K562 (cell line): Measurements from ENCODE around the gene HEXIM2. TPM values are rescaled to one million over a fixed set of nuclear protein-coding genes. Genes with fewer than 3 reads are reported as not detected.

Experiments used
- FOXA3 ChIP-seq, 2 experiments: fragments of 450-650 bp in 1 of 2; sonication (generic) in 1 of 2; formaldehyde crosslinking; IDR thresholded peaks in 1 of 2; conservative IDR thresholded peaks in 1 of 2; 2 replicates each; pipeline versions ENCODE4 v1.4.0 to v1.8.0; 2020 to 2022; ENCODE audit warnings: mild to moderate bottlenecking in 2 of 2, missing genetic modification reagents in 1 of 2
- MCM3 ChIP-seq: fragments of 450-650 bp; IDR thresholded peaks from 2 replicates; pipeline ENCODE4 v1.6.1; 2016
- NCOA6 ChIP-seq: fragments of 450-650 bp; IDR thresholded peaks from 2 replicates; pipeline ENCODE4 v1.6.1; 2017; ENCODE audit warnings: mild to moderate bottlenecking
- PTRF ChIP-seq: fragments of 450-650 bp; IDR thresholded peaks from 2 replicates; pipeline ENCODE4 v1.6.1; 2016; ENCODE audit warnings: mild to moderate bottlenecking, missing genetic modification characterization, missing compliant biosample characterization
- RBFOX2 ChIP-seq: fragments of 200-400 bp; formaldehyde crosslinking; IDR thresholded peaks from 2 replicates; pipeline ENCODE4 v1.6.1; 2017; ENCODE audit warnings: low read depth, mild to moderate bottlenecking, low read length, moderate library complexity
- SPI1 ChIP-seq: IDR thresholded peaks from 2 replicates; pipeline ENCODE4 v1.6.1; 2011; ENCODE audit warnings: low read depth, low read length, control low read depth, borderline replicate concordance
- ZNF644 ChIP-seq: fragments of 200-800 bp; sonication (Bioruptor generic); IDR thresholded peaks from 2 replicates; pipeline ENCODE4 v1.6.1; 2016; ENCODE audit warnings: low read depth, missing genetic modification characterization, missing compliant biosample characterization
- polyA plus RNA-seq, 8 experiments: library from polyadenylated mRNA; depleted of rRNA in 4 of 8; stranded (reverse) in 5 of 8; unstranded in 3 of 8; fragments of >200 nt; fragmentation: Nextera tagmentation in 2 of 8; fragmentation: Illumina TruSeq in 1 of 8; extraction: Ambion mirVana in 2 of 8; extraction: Trizol in 1 of 8; gene quantifications; 2 replicates each; pipeline versions ENCODE4 v1.2.1 to v1.2.3, GENCODE V29; 2011 to 2014; ENCODE audit warnings: inconsistent platforms in 1 of 8, missing spikeins in 1 of 8
- total RNA-seq, 7 experiments: library from RNA; depleted of rRNA in 6 of 7; stranded (reverse); fragments of >200 nt in 6 of 7; fragmentation: Illumina TruSeq in 2 of 7; extraction: Trizol in 2 of 7; gene quantifications; 2 replicates each; pipeline versions ENCODE4 v1.2.1 to v1.2.3, GENCODE V29; 2011 to 2021; ENCODE audit warnings: low replicate concordance in 1 of 7
- TF ChIP-seq, protein P1 (sequence below): sonication (generic); formaldehyde crosslinking; IDR thresholded peaks from 2 replicates; pipeline ENCODE4 v1.8.0; 2022; ENCODE audit warnings: mild to moderate bottlenecking, low read depth, missing genetic modification reagents
- TF ChIP-seq, protein P2 (sequence below): sonication (generic); formaldehyde crosslinking; IDR thresholded peaks from 2 replicates; pipeline ENCODE4 v1.8.0; 2022; ENCODE audit warnings: mild to moderate bottlenecking, missing genetic modification reagents, borderline replicate concordance
- TF ChIP-seq, protein P3 (sequence below), 2 experiments: fragments of 450-650 bp in 1 of 2; sonication (generic) in 1 of 2; formaldehyde crosslinking in 1 of 2; IDR thresholded peaks; 2 replicates each; pipeline versions ENCODE4 v1.7.1 to v1.9.0; 2016 to 2022; ENCODE audit warnings: inconsistent platforms in 1 of 2, mild to moderate bottlenecking in 1 of 2, missing genetic modification reagents in 1 of 2

Gene HEXIM2
- total and polyA plus RNA-seq, 9 of the 15 experiments (the other 6 are each of a cell fraction or from before 2014, with no cell fraction given) = 0.69 to 3.4 (median 1.1) TPM; not detected in 2

DNA sequence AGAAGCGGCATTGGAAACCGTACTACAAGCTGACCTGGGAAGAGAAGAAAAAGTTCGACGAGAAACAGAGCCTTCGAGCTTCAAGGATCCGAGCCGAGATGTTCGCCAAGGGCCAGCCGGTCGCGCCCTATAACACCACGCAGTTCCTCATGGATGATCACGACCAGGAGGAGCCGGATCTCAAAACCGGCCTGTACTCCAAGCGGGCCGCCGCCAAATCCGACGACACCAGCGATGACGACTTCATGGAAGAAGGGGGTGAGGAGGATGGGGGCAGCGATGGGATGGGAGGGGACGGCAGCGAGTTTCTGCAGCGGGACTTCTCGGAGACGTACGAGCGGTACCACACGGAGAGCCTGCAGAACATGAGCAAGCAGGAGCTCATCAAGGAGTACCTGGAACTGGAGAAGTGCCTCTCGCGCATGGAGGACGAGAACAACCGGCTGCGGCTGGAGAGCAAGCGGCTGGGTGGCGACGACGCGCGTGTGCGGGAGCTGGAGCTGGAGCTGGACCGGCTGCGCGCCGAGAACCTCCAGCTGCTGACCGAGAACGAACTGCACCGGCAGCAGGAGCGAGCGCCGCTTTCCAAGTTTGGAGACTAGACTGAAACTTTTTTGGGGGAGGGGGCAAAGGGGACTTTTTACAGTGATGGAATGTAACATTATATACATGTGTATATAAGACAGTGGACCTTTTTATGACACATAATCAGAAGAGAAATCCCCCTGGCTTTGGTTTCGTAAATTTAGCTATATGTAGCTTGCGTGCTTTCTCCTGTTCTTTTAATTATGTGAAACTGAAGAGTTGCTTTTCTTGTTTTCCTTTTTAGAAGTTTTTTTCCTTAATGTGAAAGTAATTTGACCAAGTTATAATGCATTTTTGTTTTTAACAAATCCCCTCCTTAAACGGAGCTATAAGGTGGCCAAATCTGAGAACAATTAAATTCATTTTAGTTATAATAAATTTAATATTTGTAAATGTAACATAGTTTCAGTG lies 11.7 kb upstream of the HEXIM2 start (continued):
- TF ChIP-seq, protein P1, sequence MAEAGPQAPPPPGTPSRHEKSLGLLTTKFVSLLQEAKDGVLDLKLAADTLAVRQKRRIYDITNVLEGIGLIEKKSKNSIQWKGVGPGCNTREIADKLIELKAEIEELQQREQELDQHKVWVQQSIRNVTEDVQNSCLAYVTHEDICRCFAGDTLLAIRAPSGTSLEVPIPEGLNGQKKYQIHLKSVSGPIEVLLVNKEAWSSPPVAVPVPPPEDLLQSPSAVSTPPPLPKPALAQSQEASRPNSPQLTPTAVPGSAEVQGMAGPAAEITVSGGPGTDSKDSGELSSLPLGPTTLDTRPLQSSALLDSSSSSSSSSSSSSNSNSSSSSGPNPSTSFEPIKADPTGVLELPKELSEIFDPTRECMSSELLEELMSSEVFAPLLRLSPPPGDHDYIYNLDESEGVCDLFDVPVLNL (CRISPR knock-in tag) = no peak
- TF ChIP-seq MCM3 (no peak), NCOA6 (peak; percentile 4; the same call in 1 of the 2 replicates), SPI1 (peak; percentile 67; the same call in 1 of the 2 replicates), PTRF (tag) (no peak), FOXA3 (CRISPR knock-in tag; conservative IDR thresholded peaks at IDR 0.05 in 1 of 2, IDR thresholded peaks at IDR 0.05 in 1 of 2) (0 out of 4 replicates have a peak, but pooled peaks of 1 of the 2 experiments have one; percentile 61), RBFOX2 (peak; percentile 86), ZNF644 (tag) (no peak)
- TF ChIP-seq, protein P2, sequence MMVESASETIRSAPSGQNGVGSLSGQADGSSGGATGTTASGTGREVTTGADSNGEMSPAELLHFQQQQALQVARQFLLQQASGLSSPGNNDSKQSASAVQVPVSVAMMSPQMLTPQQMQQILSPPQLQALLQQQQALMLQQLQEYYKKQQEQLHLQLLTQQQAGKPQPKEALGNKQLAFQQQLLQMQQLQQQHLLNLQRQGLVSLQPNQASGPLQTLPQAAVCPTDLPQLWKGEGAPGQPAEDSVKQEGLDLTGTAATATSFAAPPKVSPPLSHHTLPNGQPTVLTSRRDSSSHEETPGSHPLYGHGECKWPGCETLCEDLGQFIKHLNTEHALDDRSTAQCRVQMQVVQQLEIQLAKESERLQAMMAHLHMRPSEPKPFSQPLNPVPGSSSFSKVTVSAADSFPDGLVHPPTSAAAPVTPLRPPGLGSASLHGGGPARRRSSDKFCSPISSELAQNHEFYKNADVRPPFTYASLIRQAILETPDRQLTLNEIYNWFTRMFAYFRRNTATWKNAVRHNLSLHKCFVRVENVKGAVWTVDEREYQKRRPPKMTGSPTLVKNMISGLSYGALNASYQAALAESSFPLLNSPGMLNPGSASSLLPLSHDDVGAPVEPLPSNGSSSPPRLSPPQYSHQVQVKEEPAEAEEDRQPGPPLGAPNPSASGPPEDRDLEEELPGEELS (CRISPR knock-in tag) = 0 out of 2 replicates have a peak, but pooled peaks have one; percentile 28
- TF ChIP-seq, protein P3, sequence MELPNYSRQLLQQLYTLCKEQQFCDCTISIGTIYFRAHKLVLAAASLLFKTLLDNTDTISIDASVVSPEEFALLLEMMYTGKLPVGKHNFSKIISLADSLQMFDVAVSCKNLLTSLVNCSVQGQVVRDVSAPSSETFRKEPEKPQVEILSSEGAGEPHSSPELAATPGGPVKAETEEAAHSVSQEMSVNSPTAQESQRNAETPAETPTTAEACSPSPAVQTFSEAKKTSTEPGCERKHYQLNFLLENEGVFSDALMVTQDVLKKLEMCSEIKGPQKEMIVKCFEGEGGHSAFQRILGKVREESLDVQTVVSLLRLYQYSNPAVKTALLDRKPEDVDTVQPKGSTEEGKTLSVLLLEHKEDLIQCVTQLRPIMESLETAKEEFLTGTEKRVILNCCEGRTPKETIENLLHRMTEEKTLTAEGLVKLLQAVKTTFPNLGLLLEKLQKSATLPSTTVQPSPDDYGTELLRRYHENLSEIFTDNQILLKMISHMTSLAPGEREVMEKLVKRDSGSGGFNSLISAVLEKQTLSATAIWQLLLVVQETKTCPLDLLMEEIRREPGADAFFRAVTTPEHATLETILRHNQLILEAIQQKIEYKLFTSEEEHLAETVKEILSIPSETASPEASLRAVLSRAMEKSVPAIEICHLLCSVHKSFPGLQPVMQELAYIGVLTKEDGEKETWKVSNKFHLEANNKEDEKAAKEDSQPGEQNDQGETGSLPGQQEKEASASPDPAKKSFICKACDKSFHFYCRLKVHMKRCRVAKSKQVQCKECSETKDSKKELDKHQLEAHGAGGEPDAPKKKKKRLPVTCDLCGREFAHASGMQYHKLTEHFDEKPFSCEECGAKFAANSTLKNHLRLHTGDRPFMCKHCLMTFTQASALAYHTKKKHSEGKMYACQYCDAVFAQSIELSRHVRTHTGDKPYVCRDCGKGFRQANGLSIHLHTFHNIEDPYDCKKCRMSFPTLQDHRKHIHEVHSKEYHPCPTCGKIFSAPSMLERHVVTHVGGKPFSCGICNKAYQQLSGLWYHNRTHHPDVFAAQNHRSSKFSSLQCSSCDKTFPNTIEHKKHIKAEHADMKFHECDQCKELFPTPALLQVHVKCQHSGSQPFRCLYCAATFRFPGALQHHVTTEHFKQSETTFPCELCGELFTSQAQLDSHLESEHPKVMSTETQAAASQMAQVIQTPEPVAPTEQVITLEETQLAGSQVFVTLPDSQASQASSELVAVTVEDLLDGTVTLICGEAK (IDR thresholded peaks at IDR 0.05) = 0 out of 2 replicates have a peak, but pooled peaks have one; percentile 13
- TF ChIP-seq, protein P3 (CRISPR knock-in tag; IDR thresholded peaks at IDR 0.05) = no peak
